Measurements from ENCODE around the gene CDH4.

GRCh38 chr20:61815176-61815575 lies 563.1 kb downstream of the CDH4 start:
- TF ChIP-seq CHD2 (IDR thresholded peaks at IDR 0.05; ENCODE audit: low read length): no peak
- no peak for TF ChIP-seq KDM5A (IDR thresholded peaks at IDR 0.05; ENCODE audit: low read length)
- no peak for TF ChIP-seq CTCF (IDR thresholded peaks at IDR 0.05; ENCODE audit: control extremely low read depth in 1 of 3, insufficient read depth in 1 of 3, low read depth in 1 of 3, low read length in 3 of 3)
- TF ChIP-seq BCL11A (IDR thresholded peaks at IDR 0.05; ENCODE audit: low read depth in 2 of 2, low read length in 2 of 2): no peak
- no peak for TF ChIP-seq TAF1 (IDR thresholded peaks at IDR 0.05; ENCODE audit: low read depth, low read length)
- TF ChIP-seq SP2 (IDR thresholded peaks at IDR 0.05; ENCODE audit: low read length): no peak
- no peak for TF ChIP-seq YY1 (IDR thresholded peaks at IDR 0.05; ENCODE audit: low read depth, low read length)
- TF ChIP-seq POLR2AphosphoS5 (IDR thresholded peaks at IDR 0.05; ENCODE audit: low read depth, low read length): no peak
- TF ChIP-seq RAD21 (IDR thresholded peaks at IDR 0.05 in 1 of 2, conservative IDR thresholded peaks at IDR 0.05 in 1 of 2; ENCODE audit: low read depth in 2 of 2, low read length in 2 of 2): no peak
- TF ChIP-seq GABPA (IDR thresholded peaks at IDR 0.05; ENCODE audit: borderline replicate concordance, insufficient read depth, low read length): no peak
- no peak for TF ChIP-seq KDM1A (IDR thresholded peaks at IDR 0.05; ENCODE audit: borderline replicate concordance, low read length)
- no peak for TF ChIP-seq ZNF274 (IDR thresholded peaks at IDR 0.05; ENCODE audit: borderline replicate concordance, extremely low read depth, low read length)

All from H1 (cell line).